ENCODE measurements around the gene WDFY3. TPM values are rescaled to one million over a fixed set of nuclear protein-coding genes. Genes with fewer than 3 reads are reported as not detected.

The WDFY3 gene
- total RNA-seq, 4 donors from 2014 or later: 31.7 to 139 (median 65.2) TPM

DNA sequence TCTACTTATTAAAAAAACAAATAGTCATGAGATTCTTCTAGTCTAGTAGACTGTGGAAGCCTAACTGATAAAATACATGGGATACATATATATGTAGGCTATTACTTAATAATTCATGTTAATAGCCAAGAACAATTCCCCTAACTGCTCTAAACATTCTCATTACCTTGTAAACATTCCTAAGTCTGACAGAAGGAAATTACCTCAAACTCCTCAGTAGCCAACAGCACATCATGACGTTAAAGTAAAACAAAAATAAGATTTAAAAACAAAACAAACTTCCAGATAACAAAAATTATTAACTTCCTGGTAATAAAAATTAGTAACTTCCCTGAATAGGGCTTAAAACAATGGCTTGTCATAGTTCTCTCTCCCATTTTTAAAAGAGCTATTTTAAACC lies 109.2 kb downstream of the WDFY3 start:
- H3K4me1 ChIP-seq: no peaks in the 10 kb centered on the region
- H3K4me3 ChIP-seq: no peak overlapping the region
- TF ChIP-seq, protein P1, sequence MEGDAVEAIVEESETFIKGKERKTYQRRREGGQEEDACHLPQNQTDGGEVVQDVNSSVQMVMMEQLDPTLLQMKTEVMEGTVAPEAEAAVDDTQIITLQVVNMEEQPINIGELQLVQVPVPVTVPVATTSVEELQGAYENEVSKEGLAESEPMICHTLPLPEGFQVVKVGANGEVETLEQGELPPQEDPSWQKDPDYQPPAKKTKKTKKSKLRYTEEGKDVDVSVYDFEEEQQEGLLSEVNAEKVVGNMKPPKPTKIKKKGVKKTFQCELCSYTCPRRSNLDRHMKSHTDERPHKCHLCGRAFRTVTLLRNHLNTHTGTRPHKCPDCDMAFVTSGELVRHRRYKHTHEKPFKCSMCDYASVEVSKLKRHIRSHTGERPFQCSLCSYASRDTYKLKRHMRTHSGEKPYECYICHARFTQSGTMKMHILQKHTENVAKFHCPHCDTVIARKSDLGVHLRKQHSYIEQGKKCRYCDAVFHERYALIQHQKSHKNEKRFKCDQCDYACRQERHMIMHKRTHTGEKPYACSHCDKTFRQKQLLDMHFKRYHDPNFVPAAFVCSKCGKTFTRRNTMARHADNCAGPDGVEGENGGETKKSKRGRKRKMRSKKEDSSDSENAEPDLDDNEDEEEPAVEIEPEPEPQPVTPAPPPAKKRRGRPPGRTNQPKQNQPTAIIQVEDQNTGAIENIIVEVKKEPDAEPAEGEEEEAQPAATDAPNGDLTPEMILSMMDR (IDR thresholded peaks at IDR 0.05): no peak
- TF ChIP-seq POLR2A (IDR thresholded peaks at IDR 0.05): no peak
- no peak for DNase-seq
- H3K27me3 ChIP-seq: no peaks in the 10 kb centered on the region
- no peak overlapping the region for H3K27ac ChIP-seq
- H3K9me3 ChIP-seq: no peaks in the 10 kb centered on the region
- peaks cover 0 to 11% (median 0%) of the 10 kb centered on the region in 3 donors for H3K36me3 ChIP-seq

DNA sequence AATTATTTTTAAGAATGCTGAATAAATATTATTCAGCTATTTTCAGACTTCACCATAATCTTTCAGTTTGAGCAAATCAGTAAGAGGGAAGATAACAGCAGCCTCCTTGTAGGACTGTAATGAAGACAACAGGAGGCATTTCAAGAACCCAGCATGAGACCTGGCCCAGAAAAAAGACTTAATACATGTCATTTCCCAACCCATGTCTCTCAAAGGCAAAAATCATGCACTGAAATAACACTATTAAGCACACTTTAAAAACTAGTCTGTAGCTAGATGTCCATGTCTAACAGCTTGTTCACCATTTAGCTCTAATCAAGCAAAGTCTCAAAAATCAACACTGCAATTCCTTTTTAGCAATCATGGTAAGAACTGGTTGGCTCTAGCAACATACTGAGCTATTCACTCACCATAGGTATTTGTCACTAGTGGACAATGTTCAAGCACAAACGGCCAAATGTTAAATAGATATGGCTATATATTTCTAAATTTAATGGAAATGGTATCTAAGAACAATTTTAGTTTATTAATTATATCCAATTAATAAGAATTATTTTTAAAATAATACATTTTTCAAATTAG lies 109.9 kb downstream of the WDFY3 start:
- Histone ChIP-seq H3K4me3 (no peak overlapping the region), H3K27me3 (no peaks in the 10 kb centered on the region), H3K27ac (no peak overlapping the region), H3K4me1 (no peaks in the 10 kb centered on the region), H3K9me3 (no peaks in the 10 kb centered on the region), H3K36me3 (peaks cover 0 to 11% (median 0%) of the 10 kb centered on the region in 3 donors)
- no peak for DNase-seq
- TF ChIP-seq, protein P1 (IDR thresholded peaks at IDR 0.05): no peak
- TF ChIP-seq POLR2A (IDR thresholded peaks at IDR 0.05): no peak

DNA sequence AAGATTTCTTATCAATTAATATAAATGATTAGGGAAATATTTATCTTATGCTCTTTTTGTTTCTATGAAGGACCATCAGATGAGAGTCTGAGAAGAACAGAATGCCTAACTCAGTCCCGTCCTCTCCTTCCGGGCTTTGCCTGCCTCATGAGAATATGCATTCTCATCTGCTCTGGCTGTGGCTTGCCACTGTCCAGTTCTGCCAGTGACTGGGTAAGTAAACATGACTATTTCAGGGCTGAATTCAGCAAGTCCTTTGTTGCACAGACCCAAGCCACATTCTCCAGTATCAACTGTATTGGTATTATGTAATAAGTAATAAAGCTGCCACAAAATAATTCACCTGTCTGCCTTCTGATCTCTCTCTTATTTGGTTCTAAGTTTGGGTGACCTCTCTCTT lies 110.7 kb downstream of the WDFY3 start:
- no peak for DNase-seq
- no peaks in the 10 kb centered on the region for H3K9me3 ChIP-seq

DNA sequence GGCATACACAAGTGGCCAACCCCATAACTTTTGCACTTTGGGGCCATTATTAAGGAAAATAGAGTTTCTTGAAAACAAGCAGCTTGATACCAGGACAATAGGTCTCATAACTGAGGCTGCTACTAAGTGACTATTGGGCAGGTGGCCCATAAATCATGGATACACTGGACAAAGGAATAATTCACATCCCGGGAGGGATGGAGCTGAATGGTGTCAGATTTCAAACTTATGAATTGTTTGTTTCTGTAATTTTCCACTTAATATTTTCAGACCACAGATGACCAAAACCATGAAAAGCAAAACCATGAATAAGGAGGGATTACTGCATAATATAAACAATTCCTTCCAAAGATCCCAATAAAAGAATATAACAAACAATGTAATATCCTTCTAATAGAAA lies 114.4 kb downstream of the WDFY3 start:
- H3K4me3 ChIP-seq: no peak overlapping the region
- no peaks in the 10 kb centered on the region for H3K4me1 ChIP-seq
- H3K27ac ChIP-seq: no peak overlapping the region
- H3K27me3 ChIP-seq: no peaks in the 10 kb centered on the region
- no peak for TF ChIP-seq POLR2A (IDR thresholded peaks at IDR 0.05)
- TF ChIP-seq, protein P1 (IDR thresholded peaks at IDR 0.05): no peak
- no peaks in the 10 kb centered on the region for H3K9me3 ChIP-seq
- peaks cover 0 to 11% (median 0%) of the 10 kb centered on the region in 3 donors for H3K36me3 ChIP-seq
- DNase-seq: no peak

More for the DNA sequence above, 110.7 kb downstream of the WDFY3 start:
- H3K27me3 ChIP-seq: no peaks in the 10 kb centered on the region
- peaks cover 0 to 11% (median 0%) of the 10 kb centered on the region in 3 donors for H3K36me3 ChIP-seq
- no peaks in the 10 kb centered on the region for H3K4me1 ChIP-seq
- no peak overlapping the region for H3K27ac ChIP-seq
- H3K4me3 ChIP-seq: no peak overlapping the region
- TF ChIP-seq, protein P1 (IDR thresholded peaks at IDR 0.05): no peak
- no peak for TF ChIP-seq POLR2A (IDR thresholded peaks at IDR 0.05)

DNA sequence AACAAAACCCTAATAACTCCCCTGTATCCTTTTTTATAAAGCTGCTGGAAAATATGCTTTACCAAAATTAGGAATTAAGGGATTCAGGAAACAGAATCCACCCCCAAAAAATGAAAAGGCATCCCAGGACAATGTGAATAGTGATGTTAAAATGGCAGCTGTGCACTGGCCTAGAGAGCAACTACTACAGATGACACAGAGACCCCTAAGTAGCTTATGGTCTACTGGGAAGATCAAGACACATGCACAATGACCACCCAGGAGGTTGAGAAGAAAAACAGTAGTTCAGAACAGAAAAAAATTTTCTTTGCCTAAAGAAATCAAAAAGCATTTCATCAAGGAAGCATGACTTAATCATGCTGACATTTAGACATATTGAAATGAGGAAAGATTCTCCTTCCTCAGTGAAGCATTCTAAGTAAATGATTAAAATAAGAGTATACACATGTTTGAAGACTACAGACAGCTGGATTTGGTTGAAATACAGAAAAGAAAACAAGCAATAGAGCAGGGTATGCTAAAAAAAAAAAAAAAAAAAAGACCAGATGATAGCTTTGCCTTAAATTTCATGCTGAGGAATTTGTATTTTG lies 117.3 kb downstream of the WDFY3 start:
- Histone ChIP-seq H3K27ac (no peak overlapping the region), H3K4me3 (no peak overlapping the region), H3K36me3 (peaks cover 0 to 11% (median 0%) of the 10 kb centered on the region in 3 donors), H3K4me1 (no peaks in the 10 kb centered on the region), H3K27me3 (no peaks in the 10 kb centered on the region), H3K9me3 (no peaks in the 10 kb centered on the region)
- TF ChIP-seq, protein P1 (IDR thresholded peaks at IDR 0.05): no peak
- TF ChIP-seq POLR2A (IDR thresholded peaks at IDR 0.05): no peak
- DNase-seq: no peak

Measured in Peyer's patch (tissue), 4 donors.